Pons (tissue), 1 donor: ENCODE data around the gene ST6GALNAC5.
A peak's percentile ranks its signal among the peaks of the same experiment; 100 is the strongest.

Source experiments
- DNase-seq: peaks from one replicate; pipeline ENCODE4 v3.0.0-alpha.2; 2016; ENCODE audit warnings: low spot score

Gene ST6GALNAC5

GRCh38 chr1:77047978-77048614, 180.8 kb downstream of the ST6GALNAC5 start:
- no peak for DNase-seq

DNA sequence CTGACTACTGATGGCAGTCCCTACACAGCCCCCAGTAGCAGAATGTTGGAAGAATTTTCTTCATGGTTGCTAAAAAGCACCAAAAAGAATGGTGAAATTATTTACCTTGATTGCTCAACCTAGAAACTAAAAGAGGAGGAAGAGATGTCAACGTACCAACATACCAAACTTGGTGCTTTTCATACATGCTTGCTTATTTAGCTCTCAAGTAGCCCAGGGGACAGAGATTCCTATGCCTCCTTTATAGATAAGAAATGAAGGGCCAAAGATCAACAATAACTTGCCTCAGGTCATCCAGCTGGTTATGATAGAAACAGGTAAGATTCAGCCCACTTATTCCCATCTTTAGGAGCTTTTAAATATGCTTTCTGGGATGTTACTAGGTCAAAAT, 181.3 kb downstream of the ST6GALNAC5 start:
- no peak for DNase-seq

DNA sequence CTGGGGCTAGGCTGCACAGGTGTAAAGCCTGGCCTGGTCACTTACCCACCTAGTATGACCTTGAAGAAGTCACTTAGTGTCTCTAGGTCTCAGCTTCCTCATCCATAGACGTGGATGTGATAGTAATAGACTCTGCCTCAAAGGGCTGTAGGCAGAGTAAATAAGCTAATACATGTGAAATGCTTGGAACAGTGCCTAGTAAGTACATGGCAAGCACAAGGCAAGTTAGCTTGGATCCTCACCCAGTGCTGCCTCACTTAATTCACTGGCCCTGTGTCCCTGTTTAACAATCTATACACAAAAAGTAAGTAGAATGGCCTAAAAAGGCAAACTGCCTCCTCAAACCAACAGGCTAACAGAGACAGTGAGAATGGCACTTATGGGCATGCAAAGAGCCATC, 184.1 kb downstream of the ST6GALNAC5 start:
- DNase-seq = no peak

- no peak for DNase-seq
Observed at GRCh38 chr1:77056525-77056924, 189.2 kb downstream of the ST6GALNAC5 start.

DNA sequence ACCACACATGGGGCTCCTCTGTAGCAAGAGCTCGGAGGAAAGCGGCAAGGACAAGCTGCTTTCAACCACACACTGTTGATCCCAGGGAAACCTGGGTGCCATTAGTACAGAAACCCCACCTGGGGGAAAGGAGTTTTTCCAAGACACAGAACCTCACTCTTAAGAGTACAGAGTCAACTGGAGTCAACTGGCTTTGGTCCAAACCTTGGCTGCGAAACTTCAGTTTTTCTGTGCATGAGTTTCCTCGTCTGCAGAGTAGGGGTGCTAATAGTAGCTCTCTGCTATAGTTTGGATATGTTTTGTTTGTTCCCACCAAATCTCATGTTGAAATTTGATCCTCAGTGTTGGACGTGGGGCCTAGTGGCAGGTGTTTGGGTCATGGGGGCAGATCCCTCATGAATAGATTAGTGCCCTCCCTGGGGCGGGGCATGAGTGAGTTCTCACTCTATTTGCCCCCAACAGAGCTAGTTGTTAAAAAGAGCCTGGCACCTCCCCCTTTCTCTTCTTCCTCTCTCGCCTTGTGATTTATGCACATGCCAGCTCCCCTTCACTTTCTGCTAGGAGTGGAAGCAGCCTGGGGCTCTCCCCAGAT, 190.8 kb downstream of the ST6GALNAC5 start:
- no peak for DNase-seq

DNA sequence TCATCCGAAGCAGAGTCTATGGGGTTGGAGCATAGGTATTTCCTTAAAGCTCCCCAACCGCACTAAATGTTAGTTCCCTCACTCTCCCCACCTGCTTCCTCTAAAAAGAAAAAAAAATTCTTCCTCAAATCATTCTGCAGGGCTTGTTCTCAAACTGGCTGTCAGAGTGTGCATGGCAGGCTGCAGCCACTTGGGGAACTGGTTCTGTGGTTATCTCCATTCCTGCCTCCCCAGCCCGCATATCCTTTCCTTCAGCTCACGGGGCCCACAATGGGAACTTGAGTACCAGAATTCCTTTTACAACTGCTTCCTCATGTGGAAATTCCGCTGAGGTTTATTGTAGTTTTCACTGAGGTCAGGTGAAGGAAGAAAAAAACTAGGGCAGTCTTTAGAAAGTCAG, 192.7 kb downstream of the ST6GALNAC5 start:
- DNase-seq = no peak

DNA sequence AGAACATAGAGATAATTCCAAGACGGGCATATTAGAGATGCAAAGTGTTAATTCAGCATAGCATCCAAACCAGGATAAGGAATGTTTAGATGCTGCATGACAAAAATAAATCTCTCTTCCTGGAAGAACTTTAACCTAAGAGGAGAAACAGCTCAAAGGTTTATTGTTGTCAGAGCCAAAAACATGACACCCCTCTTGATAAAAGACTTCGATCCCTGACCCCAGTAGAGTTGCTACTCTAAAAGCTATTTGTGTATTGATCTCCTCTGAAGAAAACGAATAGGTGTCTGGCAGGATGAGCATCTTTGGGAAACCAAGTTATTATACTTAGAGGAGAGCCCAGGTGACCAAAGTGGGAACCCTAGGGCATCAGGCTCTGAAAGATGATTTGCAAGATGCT, 193.9 kb downstream of the ST6GALNAC5 start:
- DNase-seq = no peak

DNA sequence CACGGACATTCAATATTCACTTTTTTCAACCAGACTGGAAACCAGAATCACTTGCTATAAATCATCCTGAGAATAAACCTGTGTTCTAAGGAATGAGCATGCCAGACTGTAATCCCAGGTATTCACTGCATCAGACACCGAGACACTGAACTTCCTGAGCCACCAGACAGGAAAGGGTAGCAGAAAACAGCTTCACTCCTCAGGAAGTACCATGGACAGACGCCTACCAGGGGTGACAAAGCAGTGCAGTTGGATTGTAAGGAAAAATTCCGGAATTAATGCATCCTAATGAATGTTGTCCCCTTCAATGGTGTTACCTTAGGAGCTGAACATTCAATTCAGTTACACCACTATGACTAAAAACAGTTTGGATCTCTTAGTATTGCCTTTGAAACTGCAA, 195.8 kb downstream of the ST6GALNAC5 start:
- no peak for DNase-seq

GRCh38 chr1:77064246-77064645, 197.0 kb downstream of the ST6GALNAC5 start:
- no peak for DNase-seq

- no peak for DNase-seq
Observed at GRCh38 chr1:77065693-77066342, 198.5 kb downstream of the ST6GALNAC5 start.

DNA sequence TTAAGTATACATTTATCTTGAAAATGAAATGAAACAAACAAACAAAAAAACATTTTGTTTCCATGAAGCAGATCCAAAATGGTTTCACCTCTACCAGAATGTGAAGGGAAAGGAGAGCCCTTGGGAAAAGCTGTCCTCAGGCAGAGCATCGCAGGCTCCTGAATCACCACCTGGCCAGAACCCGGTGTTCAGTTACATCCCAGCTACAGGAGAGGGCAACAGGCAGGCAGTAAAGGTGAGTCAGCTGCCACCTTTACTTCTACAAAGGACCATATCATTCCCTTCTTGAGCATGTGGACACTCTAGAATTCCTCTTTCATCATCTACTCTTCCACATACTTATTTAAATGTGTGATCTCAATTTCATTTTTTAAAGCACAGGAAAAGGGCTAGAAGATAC, 200.7 kb downstream of the ST6GALNAC5 start:
- no peak for DNase-seq

DNA sequence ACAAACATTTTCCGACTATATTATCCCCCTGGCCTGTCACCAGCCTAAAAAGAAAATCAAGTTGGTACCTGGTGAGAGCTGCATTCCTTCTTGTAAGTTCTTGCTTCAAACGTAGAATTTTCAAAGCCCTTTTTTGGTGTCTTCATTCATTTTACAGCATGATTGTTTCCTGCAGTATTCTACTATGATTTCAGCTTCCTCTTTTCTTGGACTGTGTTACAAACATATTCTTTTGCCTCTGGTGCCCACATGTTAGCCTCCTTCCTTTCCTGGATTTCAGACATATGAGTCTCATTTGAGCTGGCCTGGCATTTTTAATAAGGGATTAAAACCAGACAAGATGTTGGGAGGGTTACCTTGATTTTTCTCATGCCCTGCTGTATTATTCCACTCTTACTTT, 209.5 kb downstream of the ST6GALNAC5 start:
- no peak for DNase-seq

DNA sequence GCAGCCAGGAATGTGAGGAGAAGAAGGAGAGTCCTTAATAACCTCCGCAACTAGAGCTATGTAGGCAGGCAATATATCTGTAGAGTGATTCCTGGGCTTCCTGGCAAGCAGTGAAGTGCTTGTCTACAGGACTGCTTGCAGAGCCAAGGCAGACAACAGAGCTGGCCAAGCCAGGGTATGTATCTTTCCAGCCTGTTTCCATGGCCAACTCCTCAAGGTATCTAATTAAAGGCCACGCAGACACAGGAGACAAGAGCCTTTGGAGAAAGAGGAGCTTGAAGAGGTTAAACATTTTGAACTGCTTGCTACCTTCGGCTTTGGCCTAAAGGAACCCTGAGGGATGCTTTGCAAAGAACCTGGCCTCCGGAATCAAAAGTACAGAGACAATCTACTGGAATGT, 214.6 kb downstream of the ST6GALNAC5 start:
- DNase-seq = peak; percentile 14

DNA sequence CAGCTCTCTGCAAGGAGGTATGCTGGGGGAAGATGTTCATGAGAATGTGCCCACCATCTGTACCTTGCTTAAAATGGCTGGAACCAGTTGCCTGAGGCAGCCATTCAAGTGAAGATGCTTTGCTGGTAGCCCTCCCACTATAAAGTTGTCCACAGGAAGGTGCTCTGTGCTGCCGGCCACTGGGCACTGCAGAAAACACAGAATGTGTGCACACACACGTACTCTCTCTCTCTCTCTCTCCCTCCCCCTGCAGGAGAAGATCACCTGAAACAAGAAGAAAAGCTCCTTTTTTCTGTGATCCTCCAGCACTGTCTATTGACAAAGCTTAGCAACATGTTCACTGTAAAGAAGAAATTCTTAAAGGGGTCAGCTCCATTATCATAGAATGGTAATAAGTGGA, 217.2 kb downstream of the ST6GALNAC5 start:
- no peak for DNase-seq

GRCh38 chr1:77085109-77085508, 217.8 kb downstream of the ST6GALNAC5 start:
- no peak for DNase-seq

DNA sequence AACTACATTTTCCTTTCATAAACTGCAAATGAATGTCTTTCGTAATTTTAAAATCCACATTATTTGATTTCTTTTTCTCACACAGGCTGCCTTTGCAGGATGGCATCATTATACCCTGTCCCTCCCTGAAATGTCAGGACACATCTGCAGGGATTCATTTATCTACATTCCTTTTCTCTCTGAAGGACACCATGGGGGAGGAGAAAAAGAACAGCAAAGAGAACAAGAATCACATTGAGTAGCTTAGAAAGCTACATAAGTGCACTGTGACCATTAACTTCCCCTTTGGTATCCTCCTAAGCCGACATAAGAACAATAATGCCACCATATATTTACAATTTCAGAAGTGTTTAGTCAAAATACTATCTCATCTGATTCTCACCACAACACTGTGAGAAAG, 222.5 kb downstream of the ST6GALNAC5 start:
- DNase-seq = no peak

- DNase-seq = no peak
Observed at GRCh38 chr1:77095236-77095635, 228.0 kb downstream of the ST6GALNAC5 start.

- no peak for DNase-seq
Observed at GRCh38 chr1:77096496-77097255, 229.4 kb downstream of the ST6GALNAC5 start.

DNA sequence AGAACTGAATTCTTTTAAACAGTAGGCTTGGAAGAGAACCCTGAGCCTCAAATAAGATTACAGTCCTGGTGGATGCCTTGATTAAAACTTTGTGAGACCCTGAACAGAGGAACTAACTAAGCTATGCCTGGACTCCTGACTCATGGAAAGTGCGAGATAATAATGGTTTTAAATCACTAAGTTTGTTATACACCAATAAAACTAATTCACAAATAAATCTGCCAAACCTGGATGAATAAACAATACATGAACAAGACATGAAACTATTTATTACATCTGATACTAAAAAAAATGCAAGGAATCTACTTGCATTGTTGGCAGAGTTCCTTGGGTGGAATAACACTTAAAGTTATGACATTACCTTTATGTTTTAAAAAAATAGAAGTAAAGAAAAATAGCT, 233.6 kb downstream of the ST6GALNAC5 start:
- DNase-seq = no peak

- no peak for DNase-seq
Observed at GRCh38 chr1:77103486-77103885, 236.2 kb downstream of the ST6GALNAC5 start.

GRCh38 chr1:77104672-77105071, 237.4 kb downstream of the ST6GALNAC5 start:
- DNase-seq = no peak
